D341Med (cell line): Measurements from ENCODE around the gene PRICKLE3.
A peak's percentile ranks its signal among the peaks of the same experiment; 100 is the strongest.
"Not testable (repeated sequence)": the region's sequence is repeated elsewhere in the genome, so short reads cannot be mapped to it uniquely, and the experiment has no call there.

Experiments used
- DNase-seq: peaks from one replicate; pipeline ENCODE4 v3.0.0; 2012; ENCODE audit warnings: low spot score

PRICKLE3 gene

DNA sequence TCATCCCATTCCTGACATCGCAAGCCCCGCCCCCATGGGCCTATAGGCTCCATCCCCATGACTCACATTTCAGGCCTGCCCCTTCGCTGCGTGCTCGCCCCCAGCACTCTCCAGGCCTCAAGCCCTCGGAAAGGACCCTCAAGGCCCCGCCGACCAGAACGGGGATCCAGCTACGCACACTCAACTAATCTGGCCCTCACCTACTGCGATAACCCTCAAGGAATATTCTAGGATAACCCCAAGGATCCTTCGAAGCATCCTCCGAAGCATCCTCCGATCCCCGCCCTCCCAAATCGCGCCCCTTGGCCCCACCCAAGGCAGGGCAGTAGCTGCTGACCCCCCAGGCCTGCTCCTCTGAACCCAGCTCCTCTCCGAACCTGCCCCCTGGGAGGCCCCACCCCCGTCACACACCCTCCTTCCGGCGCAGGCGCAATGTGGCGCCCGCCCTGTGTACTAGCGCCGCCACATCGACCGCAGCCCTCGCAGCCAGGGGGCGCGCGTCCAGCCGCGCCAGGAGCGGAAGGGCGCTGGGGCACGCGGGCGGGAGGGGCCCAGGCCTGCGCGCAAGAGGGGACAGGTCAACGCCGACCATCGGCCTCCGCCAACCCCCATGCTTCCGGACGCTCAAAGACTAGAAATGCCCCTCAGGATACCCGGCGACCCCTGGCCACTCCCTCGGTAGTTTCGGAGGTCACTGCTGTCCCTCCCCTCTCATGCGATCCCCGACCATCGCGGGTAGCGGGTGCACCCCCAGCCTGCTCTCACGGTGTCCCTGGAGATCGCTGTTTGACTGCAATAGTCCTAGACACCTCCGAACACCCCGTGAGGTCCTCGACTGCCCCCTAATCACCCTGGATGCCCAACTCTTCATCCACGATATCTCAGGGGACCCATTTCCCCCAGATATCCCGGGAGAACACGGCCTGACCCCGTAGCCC, 30.0 kb downstream of the PRICKLE3 start:
- peak; percentile 88 for DNase-seq

DNA sequence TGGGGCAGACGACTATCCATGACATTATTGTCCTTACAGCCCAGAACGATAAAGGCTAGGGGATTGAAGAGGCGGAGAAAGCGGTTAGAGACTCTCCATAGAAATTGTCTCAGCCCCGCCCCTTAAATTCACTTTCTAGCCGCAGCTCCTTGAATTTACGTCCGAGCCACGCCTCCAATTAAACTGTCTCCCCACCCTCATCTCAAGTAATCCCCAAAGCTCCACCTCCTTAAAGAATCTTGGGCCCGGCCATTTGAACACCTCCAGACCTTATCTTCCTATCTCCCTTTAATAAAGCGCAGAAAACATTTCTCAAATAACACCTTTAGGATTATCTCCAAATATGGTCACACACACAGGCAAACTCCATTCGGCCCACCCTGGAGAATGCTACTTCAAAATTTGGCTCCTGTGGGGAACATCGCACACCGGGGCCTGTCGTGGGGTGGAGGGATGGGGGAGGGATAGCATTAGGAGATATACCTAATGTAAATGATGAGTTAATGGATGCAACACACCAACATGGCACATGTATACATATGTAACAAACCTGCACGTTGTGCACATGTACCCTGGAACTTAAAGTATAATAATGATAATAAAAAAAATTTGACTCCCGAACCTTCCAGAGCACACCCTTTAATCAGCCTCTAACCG, 30.8 kb downstream of the PRICKLE3 start:
- peak; percentile 39 for DNase-seq

DNA sequence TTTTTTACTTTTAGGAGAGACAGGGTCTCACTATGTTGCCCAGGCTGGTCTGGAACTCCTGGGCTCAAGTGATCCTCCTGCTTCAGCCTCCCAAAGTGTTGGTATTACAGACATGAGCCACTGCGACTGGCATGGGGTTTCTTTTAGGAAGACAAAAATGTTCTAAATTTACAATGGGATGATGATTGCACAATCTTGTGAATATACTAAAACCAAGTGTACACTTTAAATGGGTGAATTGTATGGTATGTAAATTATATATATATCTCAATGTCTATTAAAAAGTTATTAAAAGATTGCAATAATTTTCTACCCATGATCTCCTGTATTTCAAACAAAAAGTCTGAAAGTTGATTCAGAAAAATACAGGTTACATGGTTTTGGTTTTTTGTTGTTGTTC, 32.7 kb downstream of the PRICKLE3 start:
- DNase-seq, result no peak

DNA sequence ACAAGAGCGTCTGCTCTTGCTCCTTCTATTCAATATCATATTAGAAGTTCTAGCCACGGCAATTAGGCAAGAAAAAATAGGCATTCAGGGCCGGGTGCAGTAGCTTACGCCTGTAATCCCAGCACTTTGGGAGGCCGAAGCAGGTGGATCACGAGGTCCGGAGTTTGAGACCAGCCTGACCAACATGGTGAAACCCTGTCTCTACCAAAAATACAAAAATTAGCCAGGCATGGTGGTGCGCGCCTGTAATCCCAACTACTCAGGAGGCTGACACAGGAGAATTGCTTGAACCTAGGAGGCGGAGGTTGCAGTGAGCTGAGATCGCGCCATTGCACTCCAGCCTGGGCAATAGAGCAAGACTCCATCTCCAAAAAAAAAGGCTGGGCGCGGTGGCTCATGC, 36.9 kb downstream of the PRICKLE3 start:
- not testable (repeated sequence) for DNase-seq

DNA sequence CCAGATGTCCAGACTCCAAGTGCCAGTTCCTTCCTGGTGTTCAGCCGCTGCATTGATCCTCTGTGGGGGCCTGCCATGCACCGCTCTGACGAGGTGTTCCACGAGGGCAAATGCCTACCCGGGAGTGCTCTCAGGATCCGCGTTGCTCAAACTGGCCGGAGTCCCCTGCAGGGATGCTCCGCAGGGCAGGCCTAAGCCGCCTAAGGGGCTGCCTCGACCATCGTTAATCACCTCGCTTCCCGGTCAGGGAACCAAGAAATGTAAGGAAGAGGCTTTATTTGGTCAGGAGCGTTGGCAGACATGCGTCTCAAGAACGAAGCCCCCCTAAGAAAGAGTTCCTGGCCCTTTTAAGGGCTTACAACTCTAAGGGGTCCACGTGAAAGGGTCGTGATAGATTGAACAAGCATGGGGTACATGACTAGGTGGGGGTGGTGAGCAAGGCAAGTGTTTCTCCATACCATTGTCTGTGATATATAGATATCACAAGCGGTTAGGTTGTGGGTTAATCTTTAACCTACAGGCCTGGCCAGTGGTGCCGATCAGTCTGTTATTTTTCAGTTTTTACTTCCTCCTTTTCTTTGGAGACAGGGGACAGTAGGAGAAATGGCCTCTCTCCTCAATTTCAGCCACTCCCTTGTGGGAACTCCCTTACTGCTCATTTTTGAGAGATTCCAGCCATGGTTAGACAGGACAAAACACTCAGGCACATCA, 37.6 kb downstream of the PRICKLE3 start:
- DNase-seq, result not testable (repeated sequence)

DNA sequence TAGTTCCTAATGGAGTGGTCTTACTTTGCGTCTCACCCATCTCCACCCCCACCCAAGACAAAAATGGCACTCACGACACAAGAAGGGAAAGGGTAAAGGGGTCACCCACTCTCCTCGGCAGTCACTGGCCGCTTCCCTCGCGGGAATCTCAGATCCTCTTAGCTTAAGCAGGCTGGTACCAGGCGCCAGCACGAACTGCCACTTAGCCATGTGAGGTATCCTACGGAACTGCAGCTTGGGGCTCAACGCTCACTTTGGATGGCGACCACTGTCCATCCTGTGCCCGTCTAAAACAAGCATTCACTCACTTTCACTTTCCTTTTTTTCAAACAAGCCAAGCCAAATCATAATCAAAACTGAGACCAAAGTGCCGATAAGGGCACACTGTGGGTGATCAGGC, 38.2 kb downstream of the PRICKLE3 start:
- DNase-seq, result no peak

DNA sequence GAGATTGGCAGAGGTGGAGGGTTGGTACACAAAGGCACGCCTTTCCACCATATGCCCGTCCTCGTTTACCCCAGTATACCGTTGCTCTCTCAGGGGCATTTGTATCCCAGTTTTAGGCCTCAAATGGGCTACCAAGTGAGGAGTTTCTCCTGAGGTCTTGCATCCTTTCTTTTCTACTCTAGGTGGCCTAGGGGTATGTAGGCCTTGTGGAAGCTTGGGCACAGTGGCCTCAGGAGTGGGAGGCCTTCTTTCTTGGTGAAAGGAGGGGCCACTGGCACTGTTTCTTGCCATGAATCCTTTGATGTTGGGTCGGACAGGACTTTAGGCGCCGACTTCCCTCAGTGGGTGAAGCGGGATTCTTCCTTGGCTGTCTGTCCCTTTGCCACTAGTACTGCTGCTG, 38.9 kb downstream of the PRICKLE3 start:
- no peak for DNase-seq

DNA sequence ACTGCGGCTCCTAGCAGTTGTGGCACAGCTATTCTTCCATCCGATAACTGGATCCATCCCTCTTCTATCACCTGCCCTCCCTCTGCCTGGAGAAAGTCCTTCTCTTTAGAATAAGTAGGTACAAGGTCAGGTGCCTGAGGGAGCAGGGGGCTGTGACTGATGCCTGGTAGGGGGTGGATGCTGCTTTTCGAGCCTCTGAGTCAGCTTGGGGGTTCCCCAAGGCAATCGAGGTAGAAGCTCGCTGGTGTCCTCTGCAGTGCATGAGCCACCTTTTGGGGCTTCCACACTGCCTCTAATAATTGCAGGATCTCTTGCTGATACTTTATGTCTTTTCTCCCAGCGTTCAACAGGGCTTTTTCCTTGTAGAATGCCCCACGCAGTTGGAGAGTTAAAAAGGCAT, 43.0 kb downstream of the PRICKLE3 start:
- not testable (repeated sequence) for DNase-seq

DNA sequence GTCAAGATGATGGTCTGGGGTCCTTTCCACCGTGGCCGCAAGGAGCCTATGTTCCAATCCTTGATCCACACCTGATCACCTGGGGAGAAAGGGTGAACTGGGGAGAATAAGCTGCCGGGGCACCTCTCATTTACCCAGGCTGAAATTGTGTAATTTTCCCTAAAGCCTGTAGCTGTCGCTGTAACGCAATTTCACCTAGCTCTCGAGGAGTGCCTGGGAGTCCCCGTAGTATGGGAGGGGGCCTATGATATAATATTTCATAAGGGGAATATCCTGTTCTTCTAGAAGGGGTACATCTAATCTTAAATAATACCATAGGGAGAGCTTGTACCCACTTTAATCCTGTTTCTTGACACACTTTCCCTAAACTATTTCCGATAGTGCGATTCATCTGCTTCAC, 43.9 kb downstream of the PRICKLE3 start:
- peak; percentile 38 for DNase-seq

DNA sequence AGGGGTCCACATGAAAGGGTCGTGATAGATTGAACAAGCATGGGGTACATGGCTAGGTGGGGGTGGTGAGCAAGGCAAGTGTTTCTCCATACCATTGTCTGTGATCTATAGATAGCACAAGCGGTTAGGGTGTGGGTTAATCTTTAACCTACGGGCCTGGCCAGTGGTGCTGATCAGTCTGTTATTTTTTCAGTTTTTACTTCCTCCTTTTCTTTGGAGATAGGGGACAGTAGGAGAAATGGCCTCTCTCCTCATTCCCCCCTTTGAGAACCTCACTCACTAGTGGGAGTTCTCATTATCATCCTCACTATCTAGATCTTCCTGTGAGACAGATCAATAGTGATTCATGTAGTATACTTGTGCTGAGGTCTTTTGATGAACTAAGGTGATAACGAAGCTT, 46.5 kb downstream of the PRICKLE3 start:
- no peak for DNase-seq

DNA sequence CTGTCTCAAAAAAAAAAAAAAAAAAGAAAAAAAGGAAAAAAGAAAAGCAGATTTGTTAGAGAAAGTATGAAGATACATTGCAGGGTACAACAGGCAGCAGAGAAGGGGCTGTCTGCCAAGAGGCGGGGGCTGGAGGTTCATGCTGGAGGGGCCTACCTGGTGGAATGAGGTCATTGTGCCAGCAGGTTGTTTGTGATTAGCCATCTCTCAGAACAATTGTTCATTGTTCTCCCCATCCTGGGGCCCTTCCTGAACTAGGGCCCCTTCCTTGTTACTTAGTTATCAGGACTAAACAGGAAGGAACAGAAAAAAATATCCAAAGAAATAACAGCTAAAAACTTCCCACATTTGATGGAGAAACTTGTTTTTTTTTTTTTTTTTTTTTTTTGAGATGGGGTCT, 48.7 kb downstream of the PRICKLE3 start:
- DNase-seq, result no peak

DNA sequence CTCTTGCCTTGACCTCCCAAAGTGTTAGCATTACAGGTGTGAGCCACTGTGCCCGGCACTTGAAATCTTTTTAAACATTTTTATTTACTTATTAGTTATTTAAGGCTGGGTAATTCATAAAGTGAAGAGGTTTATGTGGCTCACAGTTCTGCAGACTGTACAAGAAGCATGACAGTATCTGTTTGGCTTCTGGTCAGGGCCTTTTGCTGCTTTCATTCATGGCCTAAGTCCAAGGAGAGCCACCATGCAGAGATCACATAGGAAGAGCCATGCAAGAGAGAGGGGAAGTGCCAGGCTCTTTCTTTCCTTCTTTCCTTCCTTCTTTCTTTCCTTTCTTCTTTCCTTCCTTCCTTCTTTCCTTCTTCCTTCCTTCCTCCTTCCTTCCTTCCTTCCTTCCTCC, 52.4 kb downstream of the PRICKLE3 start:
- DNase-seq, result no peak

DNA sequence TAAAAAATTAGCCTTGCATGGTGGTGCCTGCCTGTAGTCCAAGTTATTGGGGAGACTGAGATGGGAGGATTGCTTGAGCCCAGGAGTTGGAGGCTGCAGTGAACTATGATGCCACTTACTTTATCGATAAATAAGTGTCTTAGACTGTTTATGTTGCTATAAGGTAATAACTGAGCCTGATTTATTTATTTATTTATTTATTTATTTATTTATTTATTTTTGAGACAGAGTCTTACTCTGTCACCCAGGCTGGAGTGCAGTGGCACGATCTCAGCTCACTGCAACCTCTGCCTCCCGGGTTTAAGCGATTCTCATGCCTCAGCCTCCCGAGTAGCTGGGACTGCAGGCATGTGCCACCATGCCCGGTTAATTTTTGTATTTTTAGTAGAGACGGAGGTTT, 53.9 kb downstream of the PRICKLE3 start:
- not testable (repeated sequence) for DNase-seq

DNA sequence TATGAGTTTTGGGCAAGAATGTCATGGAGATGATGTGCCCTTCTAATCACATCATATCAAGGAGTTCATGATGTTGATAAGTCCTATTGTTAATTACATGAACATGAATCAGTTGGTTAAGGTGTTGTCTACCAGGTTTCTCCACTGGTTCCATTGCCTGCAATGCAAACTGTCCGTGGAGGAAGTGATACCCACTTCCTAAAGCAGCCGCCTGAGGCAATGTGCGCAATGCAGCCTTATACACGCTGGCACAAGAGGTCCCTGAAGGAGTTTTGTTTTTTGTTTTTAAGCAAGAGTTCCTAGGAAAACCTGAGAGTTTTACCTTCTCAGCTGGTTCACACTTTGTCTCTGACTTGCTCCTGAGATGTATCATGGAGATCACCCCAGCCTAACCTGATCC, 56.7 kb downstream of the PRICKLE3 start:
- DNase-seq, result no peak

DNA sequence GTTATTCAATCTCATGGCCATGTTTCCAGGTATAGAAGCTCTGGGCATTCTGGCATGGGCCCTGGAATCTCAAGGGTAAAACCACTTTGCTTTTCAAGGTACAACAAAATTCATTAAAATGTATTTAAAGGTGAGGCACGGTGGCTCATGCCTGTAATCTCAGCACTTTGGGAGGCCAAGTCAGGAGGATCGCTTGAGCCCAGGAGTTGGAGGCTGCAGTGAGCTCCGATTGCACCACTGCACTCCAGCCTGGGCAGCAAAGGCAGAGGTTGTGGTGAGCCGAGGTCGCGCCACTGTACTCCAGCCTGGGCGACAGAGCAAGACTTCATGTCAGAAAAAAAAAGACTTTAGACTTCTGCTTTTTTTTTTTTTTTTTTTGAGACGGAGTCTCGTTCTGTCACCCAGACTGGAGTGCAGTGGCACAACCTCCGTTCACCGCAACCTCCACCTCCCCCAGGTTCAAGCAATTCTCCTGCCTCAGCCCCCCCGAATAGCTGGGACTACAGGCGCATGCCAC, 58.4 kb downstream of the PRICKLE3 start:
- DNase-seq, result not testable (repeated sequence)
